HG03565 (cell line): ENCODE data around the gene MS4A1.
"Not testable (repeated sequence)": the region's sequence is repeated elsewhere in the genome, so short reads cannot be mapped to it uniquely, and the experiment has no call there.

ENCODE experiments used
- ATAC-seq: cut with Tn5 transposase; IDR thresholded peaks from one replicate; pipeline ENCODE4 v1.9.1; 2021; ENCODE audit warnings: mild to moderate bottlenecking, moderate library complexity; ENCODE audit not compliant: unreplicated experiment

MS4A1 gene

DNA sequence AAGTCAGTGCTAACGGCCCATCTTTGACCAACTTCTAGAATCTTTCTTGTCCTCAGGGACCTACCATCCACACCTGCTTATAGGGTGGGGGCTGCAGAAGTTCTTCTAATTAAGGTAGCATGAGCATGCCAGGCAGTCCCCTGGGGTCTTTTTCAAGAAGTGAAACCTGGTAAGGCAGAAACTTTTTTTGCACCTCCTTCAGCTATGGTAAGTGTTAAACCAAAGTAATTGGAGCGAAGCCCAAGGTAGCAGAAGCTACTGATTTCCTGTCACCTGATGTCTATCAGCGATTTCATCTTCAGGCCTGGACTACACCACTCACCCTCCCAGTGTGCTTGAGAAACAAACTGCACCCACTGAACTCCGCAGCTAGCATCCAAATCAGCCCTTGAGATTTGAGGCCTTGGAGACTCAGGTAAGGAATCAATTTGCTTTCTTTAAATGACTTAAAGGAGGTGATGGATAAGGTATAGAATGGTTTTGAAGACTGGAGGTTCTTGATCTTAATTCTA is at the start of gene MS4A1:
Gene MS4A1, plus strand, starts transcription at position 317 of the 512 bp plus-strand sequence. CDS start 6,528 bp downstream, outside the sequence.
- peak; percentile 87 for ATAC-seq

DNA sequence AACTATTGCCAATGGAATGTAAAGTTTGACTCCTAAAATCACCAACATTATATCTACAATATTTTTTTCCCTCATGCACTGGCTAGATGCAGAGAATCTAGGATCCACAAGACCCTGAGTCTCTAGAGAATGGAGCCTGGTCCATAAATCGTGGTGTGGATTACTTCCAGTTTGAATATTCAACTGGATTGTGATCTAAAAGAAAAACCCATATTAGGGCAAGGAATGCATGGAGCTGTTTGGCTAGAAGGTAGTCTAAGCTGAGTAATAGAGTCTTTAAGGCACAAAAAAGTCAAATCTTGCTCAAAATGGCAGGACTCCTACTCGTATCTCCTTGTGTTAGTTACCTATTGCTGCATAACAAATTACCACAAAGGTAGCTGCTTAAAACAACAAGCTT is 35.6 kb upstream of the MS4A1 start:
- ATAC-seq, result no peak

DNA sequence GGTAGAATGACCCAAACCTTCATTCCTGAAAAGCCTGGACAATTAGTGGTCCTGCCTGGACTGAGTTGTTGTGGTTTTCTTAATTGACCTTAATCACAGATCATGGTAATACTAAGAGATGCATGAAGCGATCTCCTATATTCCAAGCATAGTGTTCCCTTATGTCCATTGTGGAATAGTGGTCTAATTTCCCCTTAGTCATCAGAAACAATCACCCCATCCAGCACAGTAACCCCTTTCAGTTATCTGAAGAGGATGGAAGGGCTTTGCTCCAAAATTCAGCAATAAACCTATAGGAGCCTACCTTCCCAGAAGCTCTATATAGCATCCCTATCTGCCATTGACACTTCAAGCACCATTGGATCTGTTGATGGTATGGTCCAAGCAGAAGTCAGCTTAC is 33.0 kb upstream of the MS4A1 start:
- no peak for ATAC-seq

DNA sequence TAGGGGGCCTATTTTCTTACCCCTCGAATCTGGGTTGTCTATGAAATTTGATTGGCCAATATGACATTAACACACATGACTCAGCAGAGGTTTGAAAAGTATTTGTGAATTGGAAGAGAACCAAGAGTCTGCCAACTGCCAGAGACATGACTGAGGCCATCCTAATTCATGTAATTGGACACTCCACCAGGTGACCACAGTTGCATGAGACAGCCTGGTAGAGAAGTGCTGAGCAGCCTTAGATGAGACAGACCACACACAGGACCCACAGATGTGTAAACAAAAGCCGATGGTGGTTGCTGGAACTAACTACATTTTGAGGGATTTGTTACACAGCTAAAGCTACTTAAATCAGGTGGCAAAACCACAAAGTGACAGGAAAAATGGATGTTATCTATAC is 27.1 kb upstream of the MS4A1 start:
- ATAC-seq, result no peak

DNA sequence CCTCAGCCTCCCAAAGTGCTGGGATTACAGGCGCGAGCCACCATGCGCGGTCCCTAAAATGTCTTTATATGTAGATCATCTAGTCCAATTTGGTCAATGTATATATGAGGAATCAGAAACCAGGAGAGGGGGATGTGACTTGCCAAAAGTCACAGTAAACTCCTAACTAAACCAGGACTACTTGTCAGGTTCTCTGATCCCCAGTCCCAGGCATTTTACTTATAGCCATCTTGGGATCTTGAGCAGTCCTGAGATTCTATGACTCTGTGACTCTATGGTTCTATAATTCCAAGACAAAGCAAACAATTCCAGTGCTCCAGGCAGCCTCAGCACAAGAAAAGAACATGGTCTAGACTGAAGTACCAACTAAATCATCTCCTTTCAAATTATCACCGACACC is 26.4 kb upstream of the MS4A1 start, which contains the start of gene MS4A5:
Gene MS4A5, plus strand, starts transcription at position 301 of the 400 bp plus-strand sequence. CDS start 103 bp downstream, outside the sequence.
- no peak for ATAC-seq

DNA sequence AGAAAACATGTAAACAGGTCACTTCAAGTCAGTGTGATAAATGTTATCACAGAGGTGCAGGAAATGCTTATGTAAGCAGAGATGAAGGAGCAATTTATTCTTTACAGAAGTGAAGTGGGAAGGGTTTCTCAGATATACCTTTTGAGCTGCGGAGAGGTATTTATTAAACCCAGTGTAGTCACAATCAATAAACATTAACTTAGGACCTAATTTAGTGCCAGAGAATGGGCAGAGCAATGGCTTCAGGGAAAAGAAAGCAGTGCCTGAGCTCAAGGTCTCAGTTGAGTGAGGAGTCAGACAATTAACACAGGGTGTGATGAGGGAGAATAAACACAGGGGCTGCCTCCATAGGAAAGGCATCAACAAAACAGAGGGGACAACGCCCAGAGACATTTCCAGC is 24.4 kb upstream of the MS4A1 start:
- ATAC-seq, result no peak

DNA sequence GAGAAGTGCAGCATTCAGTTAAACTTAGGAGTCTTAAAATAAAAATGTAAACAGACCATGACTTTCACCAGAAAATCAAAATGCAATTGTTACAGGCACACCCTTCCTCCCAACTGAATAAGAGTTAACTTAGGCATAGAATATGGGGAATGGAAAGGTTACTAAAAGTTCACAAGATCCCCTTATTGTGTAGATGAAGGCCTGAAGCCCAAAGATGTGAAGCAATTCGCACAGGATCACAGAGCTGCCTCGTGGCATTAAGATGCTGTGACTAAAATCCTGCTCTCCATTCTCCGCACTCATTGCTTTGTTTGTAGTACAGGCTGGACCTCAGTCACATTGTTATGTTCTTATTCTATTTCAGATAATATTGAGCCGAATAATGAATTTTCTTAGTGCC is 22.2 kb upstream of the MS4A1 start:
- no peak for ATAC-seq

DNA sequence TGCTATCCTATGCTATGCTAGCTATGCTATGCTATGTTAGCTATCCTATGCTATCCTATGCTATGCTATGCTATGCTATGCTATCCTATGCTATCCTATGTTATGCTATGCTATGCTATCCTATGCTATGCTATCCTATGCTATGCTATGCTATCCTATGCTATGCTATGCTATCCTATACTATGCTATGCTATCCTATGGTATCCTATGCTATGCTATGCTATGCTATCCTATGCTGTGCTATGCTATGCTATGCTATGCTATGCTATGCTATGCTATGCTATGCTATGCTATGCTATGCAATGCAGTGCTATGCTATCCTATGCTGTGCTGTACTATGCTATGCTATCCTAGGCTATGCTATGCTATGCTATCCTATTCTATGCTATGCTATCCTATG is 8.6 kb upstream of the MS4A1 start:
- ATAC-seq, result no peak

DNA sequence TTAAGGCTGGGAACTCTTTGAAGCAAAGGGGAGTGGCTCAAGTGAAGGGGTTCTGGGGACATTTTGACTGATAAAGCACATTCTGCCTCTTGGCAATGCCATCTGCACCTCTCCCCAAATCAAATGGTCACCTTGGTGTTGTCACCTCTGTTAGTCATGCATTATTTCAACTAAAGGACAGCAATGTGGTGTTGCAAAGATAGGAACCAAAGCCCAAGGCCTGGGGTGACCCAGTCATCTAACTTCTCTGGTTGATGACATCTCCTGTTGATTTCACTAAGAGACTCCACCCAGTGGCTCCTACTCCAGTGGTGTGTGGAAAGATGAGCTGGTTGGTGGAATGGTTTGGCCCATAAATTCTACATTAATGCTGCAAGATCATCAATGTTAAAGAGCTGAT is 7.8 kb upstream of the MS4A1 start:
- no peak for ATAC-seq

DNA sequence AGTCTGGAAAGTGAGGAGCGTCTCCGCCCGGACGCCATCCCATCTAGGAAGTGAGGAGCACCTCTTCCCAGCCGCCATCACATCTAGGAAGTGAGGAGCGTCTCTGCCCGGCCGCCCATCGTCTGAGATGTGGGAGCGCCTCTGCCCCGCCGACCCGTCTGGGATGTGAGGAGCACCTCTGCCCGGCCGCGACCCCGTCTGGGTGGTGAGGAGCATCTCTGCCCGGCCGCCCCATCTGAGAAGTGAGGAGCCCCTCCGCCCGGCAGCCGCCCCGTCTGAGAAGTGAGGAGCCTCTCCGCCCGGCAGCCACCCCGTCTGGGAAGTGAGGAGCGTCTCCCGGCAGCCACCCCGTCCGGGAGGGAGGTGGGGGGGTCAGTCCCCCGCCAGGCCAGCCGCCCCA is 4.5 kb upstream of the MS4A1 start:
- not testable (repeated sequence) for ATAC-seq

DNA sequence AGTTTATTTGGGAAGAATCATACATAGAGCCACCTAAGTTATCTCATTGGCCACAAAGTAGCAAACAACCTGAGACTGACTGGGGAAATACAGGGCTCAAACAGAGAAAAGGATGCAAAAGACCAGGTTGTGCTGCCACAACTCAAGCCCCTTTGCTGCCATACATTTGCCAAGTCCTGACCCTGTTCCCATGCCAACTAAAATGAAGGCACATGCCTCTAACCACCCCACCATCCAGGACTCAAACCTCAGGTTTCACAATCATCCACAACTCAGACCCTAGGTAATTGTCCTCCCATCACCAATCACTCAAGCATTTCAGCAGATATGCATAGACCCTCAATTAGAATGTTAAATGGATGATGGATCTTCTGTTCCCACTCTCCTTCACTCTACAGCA is 1.4 kb upstream of the MS4A1 start:
- ATAC-seq, result no peak

DNA sequence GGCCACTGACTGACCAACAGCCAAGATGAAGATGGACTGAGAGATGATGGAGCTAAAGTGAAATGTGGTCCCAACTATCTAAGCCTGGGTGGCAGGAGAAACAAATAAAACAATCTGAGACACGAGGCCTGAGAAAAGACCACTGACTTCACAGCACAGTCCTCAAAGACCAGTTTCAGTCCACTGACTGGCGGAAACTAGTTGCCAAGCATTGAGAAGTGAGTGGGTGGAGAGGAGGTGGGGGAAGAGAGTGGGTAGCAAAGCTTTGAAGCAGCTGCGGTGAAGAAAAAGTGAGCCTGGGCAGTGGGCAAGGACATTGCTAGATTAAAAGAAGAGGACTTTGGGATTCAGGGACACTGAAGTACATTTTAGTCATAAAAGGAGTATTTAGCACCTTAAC is 1.9 kb downstream of the MS4A1 start:
- ATAC-seq, result peak; percentile 30

DNA sequence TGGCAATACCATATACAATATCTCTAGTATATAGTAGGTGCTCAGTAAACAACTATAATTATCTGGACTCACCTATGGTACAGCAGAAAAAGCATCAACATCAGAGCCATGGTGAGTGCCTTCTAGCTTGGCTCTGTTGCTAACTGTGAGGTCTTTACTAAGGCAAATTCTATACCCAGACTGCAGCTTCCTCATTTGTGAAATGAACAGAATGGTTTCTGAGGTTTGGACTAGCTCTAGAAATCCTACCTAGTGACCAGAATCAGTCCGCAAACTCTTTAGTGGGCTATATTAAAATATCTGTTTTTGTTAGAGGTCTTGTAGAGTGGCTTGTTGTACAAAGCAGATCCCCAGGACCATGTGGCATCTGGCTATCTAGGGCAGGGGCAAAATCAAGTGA is 3.7 kb downstream of the MS4A1 start:
- no peak for ATAC-seq

DNA sequence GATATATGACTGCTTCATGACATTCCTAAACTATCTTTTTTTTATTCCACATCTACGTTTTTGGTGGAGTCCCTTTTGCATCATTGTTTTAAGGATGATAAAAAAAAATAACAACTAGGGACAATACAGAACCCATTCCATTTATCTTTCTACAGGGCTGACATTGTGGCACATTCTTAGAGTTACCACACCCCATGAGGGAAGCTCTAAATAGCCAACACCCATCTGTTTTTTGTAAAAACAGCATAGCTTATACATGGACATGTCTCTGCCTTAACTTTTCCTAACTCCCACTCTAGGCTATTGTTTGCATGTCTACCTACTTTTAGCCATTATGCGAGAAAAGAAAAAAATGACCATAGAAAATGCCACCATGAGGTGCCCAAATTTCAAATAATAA is 13.2 kb downstream of the MS4A1 start:
- ATAC-seq, result no peak

DNA sequence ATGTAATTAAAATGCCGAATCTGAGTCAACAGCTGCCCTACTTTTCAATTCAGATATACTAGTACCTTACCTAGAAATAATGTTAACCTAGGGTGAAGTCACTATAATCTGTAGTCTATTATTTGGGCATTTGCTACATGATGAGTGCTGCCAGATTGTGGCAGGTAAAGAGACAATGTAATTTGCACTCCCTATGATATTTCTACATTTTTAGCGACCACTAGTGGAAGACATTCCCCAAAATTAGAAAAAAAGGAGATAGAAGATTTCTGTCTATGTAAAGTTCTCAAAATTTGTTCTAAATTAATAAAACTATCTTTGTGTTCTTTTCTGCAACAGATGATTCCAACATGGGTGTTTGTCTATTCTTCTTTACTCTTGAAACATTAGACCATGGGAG is 14.1 kb downstream of the MS4A1 start:
- no peak for ATAC-seq

DNA sequence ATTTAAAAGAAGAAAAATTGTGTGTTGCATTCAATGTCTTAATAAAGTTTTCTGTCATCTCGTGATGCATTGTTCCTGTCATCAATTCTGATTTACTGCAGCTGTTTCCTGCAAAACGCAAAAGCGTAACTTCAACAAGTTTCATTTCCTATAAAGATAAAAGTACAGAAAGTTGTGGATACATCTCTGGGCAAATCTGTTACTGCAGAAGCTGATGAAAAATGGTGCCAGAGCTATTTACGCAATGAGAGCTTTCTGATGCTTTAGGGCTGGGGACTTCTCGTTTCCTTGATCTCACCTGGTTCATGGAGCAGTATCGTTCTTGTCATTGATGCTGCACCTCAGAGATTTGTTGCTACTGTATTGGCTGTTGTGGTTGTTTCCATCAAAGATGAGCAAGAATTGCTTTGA is 21.4 kb downstream of the MS4A1 start:
- ATAC-seq, result no peak

DNA sequence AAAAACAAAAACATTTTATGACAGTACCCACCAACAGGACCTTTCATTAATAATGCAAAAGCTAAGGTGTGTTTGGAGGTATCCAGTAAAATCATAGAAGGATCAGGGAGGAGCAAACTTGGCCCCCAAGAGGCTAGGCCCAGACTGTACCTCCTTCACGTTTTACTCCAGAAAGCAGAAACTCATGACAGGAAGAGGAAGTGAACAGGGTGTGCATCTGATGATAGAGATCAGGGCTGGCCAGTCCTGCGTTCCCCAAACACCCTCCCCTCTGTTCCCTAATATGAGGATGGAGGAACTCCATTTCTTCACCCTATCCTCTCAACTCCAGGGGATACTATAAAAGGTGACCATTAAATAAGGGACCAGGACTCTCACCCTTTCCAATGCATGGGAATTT is 26.7 kb downstream of the MS4A1 start:
- ATAC-seq, result no peak

DNA sequence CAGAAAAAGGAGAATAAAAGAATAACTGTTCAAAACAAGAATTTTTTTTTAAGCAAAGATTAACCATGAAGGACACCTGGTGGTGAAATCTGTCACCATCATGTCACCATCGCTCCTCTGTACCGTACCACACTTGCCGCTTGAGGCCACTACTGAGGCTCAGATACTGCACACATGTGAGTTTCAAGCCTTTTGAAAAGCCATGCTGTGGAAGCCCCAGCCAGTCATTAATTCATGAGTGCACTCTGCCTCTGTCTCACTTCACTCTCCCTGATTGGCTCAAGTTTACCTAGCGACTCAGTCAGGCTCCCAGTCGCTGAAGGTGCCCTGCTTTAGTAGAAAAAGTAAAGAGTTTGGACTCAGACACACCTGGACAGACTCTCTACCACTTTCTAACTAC is 30.3 kb downstream of the MS4A1 start:
- ATAC-seq, result peak; percentile 97

DNA sequence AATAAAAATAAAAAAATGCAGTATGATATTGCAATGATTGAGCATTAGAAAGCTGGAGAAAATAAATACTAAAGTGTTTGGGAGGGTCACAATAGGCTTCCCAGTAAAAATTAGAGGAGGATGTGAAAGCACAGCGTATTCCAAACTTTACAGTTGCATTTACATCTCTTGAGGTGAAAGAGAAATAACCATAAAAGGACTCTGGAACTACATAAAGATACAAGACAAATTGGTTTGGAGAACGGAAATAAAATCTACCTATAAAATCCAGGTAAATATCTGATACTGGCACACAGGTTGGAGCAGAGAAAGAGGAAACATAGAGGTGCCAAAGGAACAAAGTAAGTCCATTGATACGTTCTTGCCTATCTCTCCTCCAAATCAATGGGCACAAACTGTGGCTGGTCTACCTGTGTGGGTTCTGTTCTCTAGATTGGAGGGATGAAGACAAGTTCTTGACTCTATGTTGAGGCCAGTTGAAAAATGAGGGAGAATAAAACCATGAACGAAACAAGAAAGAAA is 36.9 kb downstream of the MS4A1 start, which contains the start of gene MS4A12:
Gene MS4A12, plus strand, starts transcription at position 291 of the 522 bp plus-strand sequence. CDS start 4,541 bp downstream, outside the sequence.
- no peak for ATAC-seq

DNA sequence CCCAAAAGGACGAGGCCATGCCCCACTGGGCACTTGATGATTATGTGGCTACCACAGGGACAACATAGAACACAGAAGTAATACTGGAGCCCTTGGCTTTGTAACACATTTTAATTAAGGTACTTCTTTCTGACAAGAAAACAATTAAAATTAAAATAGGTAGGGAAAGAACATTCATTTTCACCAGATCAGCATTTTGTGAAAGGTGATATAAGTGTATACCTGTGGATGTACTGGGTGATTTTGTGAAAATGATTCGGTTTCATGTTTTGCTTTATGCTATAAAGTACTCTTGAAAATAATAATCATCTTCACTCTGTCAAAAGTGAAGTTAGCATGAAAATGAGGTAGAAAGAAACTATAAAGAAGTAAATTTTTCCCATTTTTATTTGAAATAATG is 37.8 kb downstream of the MS4A1 start:
- no peak for ATAC-seq

DNA sequence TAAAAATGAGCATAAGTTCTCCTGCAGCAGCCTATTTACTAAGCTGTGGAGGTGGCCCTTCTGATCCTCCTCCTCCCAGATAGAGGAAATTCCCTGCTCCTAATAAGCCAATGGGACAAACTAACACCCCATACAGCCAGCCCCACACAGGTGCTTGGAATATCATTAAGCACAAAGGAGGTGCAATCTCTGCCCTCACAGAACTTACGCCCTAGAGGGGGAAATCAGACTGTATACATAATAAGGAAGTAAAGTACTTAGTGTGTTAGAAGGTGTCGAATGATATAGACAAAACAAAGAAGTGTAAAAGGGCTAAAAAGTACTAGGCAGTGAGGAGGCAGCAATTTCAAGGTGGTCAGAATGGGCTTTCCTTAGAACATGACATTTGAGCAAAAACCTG is 42.8 kb downstream of the MS4A1 start:
- no peak for ATAC-seq

DNA sequence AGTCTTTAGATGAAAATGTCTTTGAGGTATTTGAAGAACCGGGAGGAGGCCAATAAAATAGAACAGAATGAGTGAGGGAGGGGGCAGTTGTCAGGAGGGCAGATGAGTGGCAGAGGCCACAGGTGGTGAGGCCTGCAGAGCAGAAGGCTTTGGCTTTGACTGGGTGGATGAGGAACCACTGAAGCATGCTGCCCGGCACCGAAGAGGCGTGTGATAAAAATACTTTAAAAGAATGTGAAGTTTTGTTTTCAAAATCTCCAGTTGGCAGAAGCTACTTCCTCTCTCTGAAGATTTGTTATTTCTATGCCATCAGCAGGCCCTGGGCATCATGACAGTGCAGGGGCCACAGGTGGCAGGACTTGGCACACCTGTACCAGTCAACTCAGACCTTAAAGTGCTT is 43.2 kb downstream of the MS4A1 start:
- ATAC-seq, result no peak

DNA sequence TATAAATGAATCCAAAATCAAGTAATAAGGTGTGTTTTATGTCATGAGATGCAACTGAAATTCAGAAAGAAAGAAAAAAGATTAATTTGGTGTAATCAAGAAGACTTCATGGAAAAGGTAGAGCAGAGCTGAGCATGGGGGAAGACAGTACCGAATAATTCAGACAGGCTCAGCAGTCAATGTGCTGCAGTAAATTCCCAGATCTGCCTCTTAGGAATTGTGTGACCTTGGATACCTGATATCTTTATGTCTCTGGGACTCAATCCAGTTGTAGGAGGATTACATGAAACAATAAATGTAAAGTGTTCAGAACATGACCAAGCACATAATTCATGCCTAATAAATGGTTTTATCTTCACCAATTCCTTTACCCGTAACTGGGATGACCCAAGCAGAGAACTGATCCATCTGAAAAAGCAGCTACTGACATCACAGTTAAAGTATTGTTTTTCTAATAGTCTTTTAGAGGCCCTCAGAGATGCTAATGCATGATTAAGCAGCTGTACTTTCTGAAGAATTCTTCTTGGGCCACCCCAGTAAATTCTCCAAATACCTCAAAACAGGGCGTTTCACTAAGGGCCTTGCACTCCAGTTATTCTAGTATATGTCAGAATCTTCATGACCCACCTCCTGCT is 44.7 kb downstream of the MS4A1 start:
- no peak for ATAC-seq
